HG02981 (cell line): ENCODE measurements around the gene MAP2K7.
"Not testable (repeated sequence)": the region's sequence is repeated elsewhere in the genome, so short reads cannot be mapped to it uniquely, and the experiment has no call there.

Experiments
- ATAC-seq: cut with Tn5 transposase; IDR thresholded peaks from one replicate; pipeline ENCODE4 v1.9.1; 2021; ENCODE audit warnings: mild to moderate bottlenecking, moderate library complexity; ENCODE audit not compliant: unreplicated experiment

MAP2K7 gene

GRCh38 chr19:7928741-7929701 lies 25.3 kb downstream of the MAP2K7 start:
- ATAC-seq = no peak

GRCh38 chr19:7930030-7930429 lies 26.4 kb downstream of the MAP2K7 start:
- ATAC-seq = not testable (repeated sequence)

- ATAC-seq = no peak
Measured at GRCh38 chr19:7930765-7931164, 27.1 kb downstream of the MAP2K7 start.

GRCh38 chr19:7931221-7932061 lies 27.8 kb downstream of the MAP2K7 start:
- no peak for ATAC-seq

DNA sequence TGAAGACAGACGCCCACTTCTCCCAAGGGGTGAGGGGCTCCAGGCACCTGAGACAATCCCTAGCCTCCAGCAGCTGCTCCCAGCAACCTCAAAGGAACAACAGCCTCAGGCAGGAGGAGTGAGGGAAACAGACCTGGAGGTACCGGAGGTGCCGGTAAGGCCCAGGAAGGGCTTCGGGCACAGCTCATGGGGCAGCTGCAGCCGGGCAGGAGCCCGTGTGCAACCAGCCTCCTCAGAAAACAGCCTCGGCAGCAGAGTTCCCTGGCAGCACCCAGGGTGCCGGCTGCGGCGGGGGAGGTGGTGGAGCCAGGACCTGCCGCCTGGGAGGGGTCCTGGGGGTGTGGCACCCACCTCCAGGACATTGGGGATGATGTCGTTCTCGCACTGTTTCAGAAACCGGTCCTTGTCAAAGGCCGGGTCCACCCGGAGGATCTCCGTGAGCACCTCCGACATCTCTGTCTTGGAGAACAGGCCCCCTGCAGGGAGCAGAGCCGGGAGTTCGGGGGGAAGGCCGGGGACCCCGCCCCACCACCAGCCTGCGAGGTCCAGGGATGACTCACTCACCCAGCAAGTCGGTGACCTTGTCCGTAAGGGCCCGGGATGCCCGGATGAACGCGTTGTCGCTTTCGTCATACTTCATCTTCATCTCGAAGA lies 28.7 kb downstream of the MAP2K7 start:
- ATAC-seq = no peak

GRCh38 chr19:7932930-7933300 lies 29.2 kb downstream of the MAP2K7 start:
- ATAC-seq = no peak

GRCh38 chr19:7933411-7933810 lies 29.7 kb downstream of the MAP2K7 start:
- ATAC-seq = no peak

GRCh38 chr19:7933828-7934725 lies 30.4 kb downstream of the MAP2K7 start:
- no peak for ATAC-seq

DNA sequence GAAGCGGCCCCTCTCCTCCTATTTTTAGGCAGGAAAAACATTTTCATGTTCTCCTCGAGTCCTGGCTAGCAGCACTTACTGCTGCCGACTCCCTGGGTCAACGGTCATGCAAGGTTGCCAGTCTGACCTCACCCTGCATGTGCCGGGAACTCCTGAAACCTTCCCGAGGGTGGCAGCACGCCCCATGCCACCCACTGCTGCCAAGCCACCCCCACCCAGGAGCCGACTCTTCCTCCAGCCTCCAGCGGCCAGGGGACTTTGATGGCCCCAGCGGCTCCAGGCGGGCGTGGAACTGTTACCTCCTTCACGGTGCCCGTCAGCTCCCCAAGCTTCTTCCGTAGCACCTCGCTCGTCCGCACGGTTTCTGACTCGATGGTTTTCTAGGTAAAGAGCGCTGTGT lies 31.1 kb downstream of the MAP2K7 start:
- ATAC-seq = no peak

- ATAC-seq = no peak
Measured at GRCh38 chr19:7940841-7941240, 37.2 kb downstream of the MAP2K7 start.

- no peak for ATAC-seq
Measured at GRCh38 chr19:7941895-7942596, 38.4 kb downstream of the MAP2K7 start.

DNA sequence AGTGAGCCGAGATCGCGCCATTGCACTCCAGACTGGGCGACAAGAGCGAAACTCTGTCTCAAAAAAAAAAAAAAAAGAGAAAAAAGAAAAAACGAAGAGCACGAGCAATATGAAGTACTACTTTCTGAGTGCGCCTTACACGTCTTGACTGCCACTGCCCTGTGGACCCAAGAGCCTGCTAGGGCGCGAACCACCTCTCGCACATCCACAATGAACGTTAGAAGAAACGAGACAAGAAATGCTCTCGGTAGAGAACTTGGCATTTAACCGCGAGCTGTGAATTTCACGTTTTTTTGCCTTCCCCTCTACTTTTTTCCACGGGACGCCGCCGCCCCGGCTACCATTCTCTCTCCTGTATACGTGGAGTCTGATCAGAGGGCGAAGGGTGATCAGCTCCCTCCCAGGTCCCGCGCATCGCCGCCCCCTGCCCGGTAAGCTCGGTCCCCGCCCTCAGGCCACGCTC lies 39.3 kb downstream of the MAP2K7 start:
- no peak for ATAC-seq

DNA sequence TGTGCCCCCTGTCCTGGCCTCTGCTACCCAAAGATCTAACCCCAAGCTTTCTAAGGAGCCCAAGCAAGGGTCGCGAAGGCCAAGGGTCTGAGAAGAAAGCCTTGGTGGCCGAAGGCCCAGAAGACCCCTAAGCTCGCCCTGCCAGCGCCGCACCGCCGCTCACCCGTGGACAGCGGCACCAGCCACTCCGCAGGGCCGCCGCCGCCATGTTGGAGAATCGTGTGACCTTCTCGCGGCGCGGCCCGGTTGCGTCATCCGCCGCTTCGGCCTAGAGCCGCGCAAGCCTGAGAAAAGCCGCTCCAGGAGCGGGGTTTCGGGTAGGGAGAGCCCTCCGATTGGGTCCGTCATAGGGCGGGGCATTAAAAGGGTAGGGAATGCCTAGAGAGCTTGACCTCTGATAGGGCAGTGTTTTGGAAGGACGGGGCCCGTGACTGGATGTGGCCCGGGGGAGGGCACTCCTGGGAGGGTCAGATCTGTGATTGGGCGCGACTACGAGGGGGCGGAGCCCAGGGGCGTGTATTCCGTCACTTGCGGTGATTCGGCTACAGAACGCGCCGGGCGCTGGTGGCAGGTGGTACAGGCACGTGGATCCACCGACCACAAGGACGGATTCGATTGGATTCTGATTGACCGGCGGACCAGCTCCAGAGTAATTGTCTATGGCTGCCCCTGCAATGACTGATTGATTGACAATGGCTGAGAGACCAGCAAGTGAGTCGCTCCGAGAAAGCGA lies 39.9 kb downstream of the MAP2K7 start, which contains the start of gene TIMM44:
TSS of gene TIMM44 (minus strand) at position 223 of the 733 bp plus-strand sequence. CDS start at position 208, 15 bp downstream.
- peak; percentile 95 for ATAC-seq

GRCh38 chr19:7944177-7944761 lies 40.6 kb downstream of the MAP2K7 start:
- no peak for ATAC-seq

GRCh38 chr19:7947939-7948338 lies 44.3 kb downstream of the MAP2K7 start:
- no peak for ATAC-seq

- ATAC-seq = no peak
Measured at GRCh38 chr19:7953060-7953459, 49.4 kb downstream of the MAP2K7 start.

- no peak for ATAC-seq
Measured at GRCh38 chr19:7953576-7953975, 49.9 kb downstream of the MAP2K7 start.

DNA sequence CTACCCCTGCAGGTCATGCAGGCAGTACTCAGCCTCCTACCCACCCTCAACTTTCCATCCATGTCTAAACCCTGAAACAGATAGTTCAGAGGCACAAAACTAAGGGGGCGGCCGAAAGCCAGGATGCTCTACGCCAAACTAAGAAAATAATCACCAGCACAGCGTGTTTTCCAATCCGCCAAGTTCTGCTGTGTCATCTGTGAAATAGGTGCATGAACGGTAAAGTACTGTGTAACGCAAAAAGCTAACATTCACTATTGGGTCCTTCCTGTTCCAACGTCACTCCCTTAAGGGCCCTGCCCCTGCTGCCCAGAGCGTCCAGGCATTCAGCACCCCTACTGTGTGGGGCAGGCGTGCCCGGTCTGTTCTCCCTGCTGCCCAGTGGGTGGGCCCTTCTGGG lies 52.0 kb downstream of the MAP2K7 start:
- ATAC-seq = no peak
